ENCODE data around the gene NUP62. TPM values are rescaled to one million over a fixed set of nuclear protein-coding genes. Genes with fewer than 3 reads are reported as not detected.

NUP62 gene
- total and polyA plus RNA-seq, 2 experiments from 2014 or later = 55.5 to 99.4 TPM

- TF ChIP-seq ZNF462 (CRISPR knock-in tag; IDR thresholded peaks at IDR 0.05) (no peak), ZNF331 (CRISPR knock-in tag; IDR thresholded peaks at IDR 0.05; ENCODE audit: low read depth) (no peak), STAT1 (IDR thresholded peaks at IDR 0.05; ENCODE audit: unreplicated experiment) (no peak), POLR2AphosphoS5 (IDR thresholded peaks at IDR 0.05; ENCODE audit: low read depth) (no peak), EZH2phosphoT487 (IDR thresholded peaks at IDR 0.05; ENCODE audit: unreplicated experiment) (no peak), ZNF114 (CRISPR knock-in tag; IDR thresholded peaks at IDR 0.05) (no peak), CTCF (conservative IDR thresholded peaks at IDR 0.05; ENCODE audit: low read depth in 2 of 2) (no peak), EZH2 (IDR thresholded peaks at IDR 0.05; ENCODE audit: low read depth, unreplicated experiment) (no peak), JUNB (IDR thresholded peaks at IDR 0.05; ENCODE audit: unreplicated experiment) (no peak), ETS1 (IDR thresholded peaks at IDR 0.05) (no peak)
Measured at GRCh38 chr19:49927526-49928264, 1.6 kb downstream of the NUP62 start (continued).
